Activated T-helper 1 cell treated with anti-CD3 and anti-CD28 coated beads, Interleukin-12 subunit alpha, Interleukin-12 subunit beta, Interleukin-2, Interleukin-4 antibody, amounts not matched to agents 30 ng/mL and 10 ng/mL and 1 ng/mL, durations not matched to agents 14 hours and 24 hours and 36 hours (primary cell): ENCODE data around the gene GH1. TPM values are rescaled to one million over a fixed set of nuclear protein-coding genes. Genes with fewer than 3 reads are reported as not detected.

ENCODE experiments used
- DNase-seq: peaks from one replicate; pipeline ENCODE4 v3.0.0; 2021; ENCODE audit warnings: low spot score
- H3K27ac Mint-ChIP-seq: one replicate; pipeline ENCODE4 v1.8.0; 2021; ENCODE audit warnings: mild to moderate bottlenecking, mixed read lengths
- H3K27me3 Mint-ChIP-seq: one replicate; pipeline ENCODE4 v1.8.0; 2022; ENCODE audit warnings: mild to moderate bottlenecking, moderate library complexity, mixed read lengths; ENCODE audit not compliant: insufficient read depth
- H3K36me3 Mint-ChIP-seq: one replicate; pipeline ENCODE4 v1.8.0; 2021; ENCODE audit warnings: low read depth, mixed read lengths
- H3K4me1 Mint-ChIP-seq: one replicate; pipeline ENCODE4 v1.8.0; 2021; ENCODE audit warnings: low read depth, mixed read lengths
- H3K4me3 Mint-ChIP-seq: one replicate; pipeline ENCODE4 v1.8.0; 2021; ENCODE audit warnings: mild to moderate bottlenecking, moderate library complexity, mixed read lengths
- H3K9me3 Mint-ChIP-seq: one replicate; pipeline ENCODE4 v1.8.0; 2021; ENCODE audit warnings: mixed read lengths
- intact Hi-C: fragments of 100-400 bp; cut with micrococcal nuclease; formaldehyde crosslinking; loops from one replicate; pipeline ENCODE4 v1.15.1; 2024
- total RNA-seq: library from RNA; stranded (reverse); gene quantifications from 2 replicates; pipeline ENCODE4 v1.2.3, GENCODE V29; 2022

Gene GH1
- total RNA-seq, 1 donor from 2014 or later = not detected

DNA sequence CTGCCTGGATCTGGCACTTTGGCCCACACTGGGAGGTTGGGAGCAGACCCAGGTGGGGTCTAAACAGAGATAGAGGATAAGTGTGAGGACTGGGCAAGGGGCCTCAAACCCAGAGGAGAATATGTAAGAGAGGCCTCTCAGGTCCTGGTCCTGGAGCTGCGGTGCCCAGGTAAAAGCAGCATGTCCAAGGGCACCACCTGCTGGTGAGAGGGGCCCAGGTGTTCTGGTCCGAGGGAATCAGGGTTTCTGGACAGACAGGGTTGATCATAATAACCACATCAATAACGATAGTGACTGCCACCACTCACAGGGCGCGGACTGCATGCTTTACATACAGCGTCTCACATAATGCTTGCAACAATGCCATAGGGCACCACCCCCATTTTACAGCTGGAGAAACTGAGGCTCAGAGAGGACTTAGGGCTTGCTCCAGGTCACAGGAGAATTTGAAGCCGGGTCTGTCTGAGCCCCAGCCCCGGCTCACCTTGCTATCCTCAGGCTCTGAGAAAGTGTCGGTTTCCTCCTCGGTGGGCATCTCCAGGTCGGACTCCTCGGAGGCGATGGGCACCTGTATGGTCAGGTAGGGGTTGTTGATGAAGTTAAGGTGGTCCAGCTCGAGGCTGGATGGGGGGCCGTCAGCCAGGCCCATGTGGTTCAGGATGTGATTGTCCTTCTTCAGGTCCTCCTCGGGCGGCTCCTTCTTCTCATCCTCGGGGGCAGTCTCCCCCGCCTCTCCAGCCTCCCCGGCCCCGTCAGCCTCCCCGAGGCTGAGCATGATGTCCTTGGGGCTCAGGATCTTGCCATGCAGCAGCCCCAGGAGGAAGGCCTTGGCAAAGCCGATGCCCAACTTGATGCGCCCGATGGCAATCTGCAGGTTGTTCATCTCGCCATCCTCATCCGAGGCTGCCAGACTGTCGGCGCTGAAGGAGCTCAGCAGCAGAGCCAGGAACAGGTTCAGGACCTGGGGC is 32.6 kb upstream of the GH1 start:
- Mint-ChIP-seq H3K4me3 (no peak overlapping the region), H3K27ac (peak overlapping the region; percentile 16), H3K4me1 (peaks cover 21% of the 10 kb centered on the region), H3K36me3 (no peaks in the 10 kb centered on the region), H3K9me3 (no peaks in the 10 kb centered on the region), H3K27me3 (no peaks in the 10 kb centered on the region)
- no peak for DNase-seq
- intact Hi-C loops = no loop called here

GRCh38 chr17:63949576-63950250 is 31.1 kb upstream of the GH1 start:
- H3K4me1 Mint-ChIP-seq = peaks cover 21% of the 10 kb centered on the region
- H3K27ac Mint-ChIP-seq = no peak overlapping the region
- intact Hi-C loops = loop anchor here (5.0 kb wide), 1 partner anchor 48 kb away; the partner anchor contains the start of gene PRR29
- peaks cover 4% of the 10 kb centered on the region for H3K27me3 Mint-ChIP-seq
- H3K9me3 Mint-ChIP-seq = no peaks in the 10 kb centered on the region
- DNase-seq = no peak
- H3K36me3 Mint-ChIP-seq = no peaks in the 10 kb centered on the region
- no peak overlapping the region for H3K4me3 Mint-ChIP-seq

DNA sequence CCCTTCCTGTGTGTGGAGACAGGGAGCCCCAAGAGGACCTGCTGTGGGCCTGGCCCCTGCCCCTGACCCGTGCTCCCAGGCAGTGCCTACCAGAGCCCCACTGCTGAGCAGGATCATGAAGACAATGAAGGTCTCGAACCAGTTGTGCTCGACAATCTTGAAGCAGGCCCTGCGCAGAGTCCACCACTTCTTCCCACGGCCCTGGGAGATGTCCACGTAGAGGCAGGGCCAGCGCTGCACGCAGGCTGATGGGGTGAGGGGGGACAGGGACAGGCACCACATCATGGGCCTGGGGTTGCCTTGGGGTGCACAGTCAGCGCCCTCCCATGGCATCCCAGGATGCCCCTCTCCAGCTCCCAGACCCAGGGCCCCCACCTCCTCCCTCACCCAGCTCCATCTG is 29.9 kb upstream of the GH1 start:
- H3K36me3 Mint-ChIP-seq = no peaks in the 10 kb centered on the region
- peaks cover 12% of the 10 kb centered on the region for H3K4me1 Mint-ChIP-seq
- H3K27me3 Mint-ChIP-seq = peaks cover 6% of the 10 kb centered on the region
- H3K27ac Mint-ChIP-seq = no peak overlapping the region
- intact Hi-C loops = loop anchor here (5.0 kb wide), 1 partner anchor 49 kb away; the partner anchor contains the start of gene PRR29
- no peak overlapping the region for H3K4me3 Mint-ChIP-seq
- no peaks in the 10 kb centered on the region for H3K9me3 Mint-ChIP-seq
- no peak for DNase-seq

DNA sequence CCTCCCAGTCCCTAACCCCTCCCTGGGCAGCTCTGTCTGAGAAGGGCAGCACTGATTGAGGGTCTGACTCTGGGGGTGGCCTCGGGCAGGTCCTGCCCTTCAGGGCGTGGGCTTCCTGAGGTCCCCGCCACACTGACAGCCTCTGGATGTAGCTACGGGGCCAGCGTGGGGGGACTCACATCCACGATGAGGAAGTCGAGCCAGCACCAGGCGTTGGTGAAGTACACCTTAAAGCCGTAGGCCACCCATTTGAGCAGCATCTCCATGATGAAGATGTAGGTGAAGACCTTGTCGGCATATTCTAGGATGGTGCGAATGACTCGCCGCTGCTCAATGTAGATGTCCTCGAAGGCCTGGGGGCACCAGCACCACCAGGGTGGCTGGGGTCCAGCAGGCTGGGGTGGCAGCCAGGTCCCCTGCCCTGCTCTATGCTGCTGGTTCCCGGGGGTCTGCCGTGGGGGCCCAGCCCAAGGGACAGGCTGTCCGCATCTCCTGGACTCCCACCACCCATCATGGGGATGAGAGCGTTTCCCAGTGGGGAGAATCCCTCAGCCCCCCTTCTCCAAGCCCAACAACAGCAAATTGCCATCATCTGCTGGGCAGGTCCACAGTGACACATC is 29.2 kb upstream of the GH1 start:
- Mint-ChIP-seq H3K36me3 (no peaks in the 10 kb centered on the region), H3K4me1 (peaks cover 12% of the 10 kb centered on the region), H3K27ac (no peak overlapping the region), H3K4me3 (no peak overlapping the region), H3K27me3 (peaks cover 6% of the 10 kb centered on the region), H3K9me3 (no peaks in the 10 kb centered on the region)
- DNase-seq = no peak
- intact Hi-C loops = loop anchor here (2.0 to 5.0 kb wide), 2 partner anchors 49 to 77 kb away; partner anchors contain the start of gene PRR29

- Mint-ChIP-seq H3K4me3 (peak overlapping the region; percentile 73), H3K36me3 (no peaks in the 10 kb centered on the region), H3K27ac (peak overlapping the region; percentile 84), H3K4me1 (peaks cover 12% of the 10 kb centered on the region), H3K27me3 (peaks cover 6% of the 10 kb centered on the region), H3K9me3 (no peaks in the 10 kb centered on the region)
- intact Hi-C loops = loop anchor here (1.0 to 5.0 kb wide), 6 partner anchors 15 to 187 kb away; partner anchors contain the start of gene PRR29
- DNase-seq = peak; percentile 44
These were observed 28.1 kb upstream of the GH1 start for GRCh38 chr17:63946440-63947363.

GRCh38 chr17:63945784-63946439 is 27.3 kb upstream of the GH1 start:
- no peak overlapping the region for H3K4me3 Mint-ChIP-seq
- H3K36me3 Mint-ChIP-seq = no peaks in the 10 kb centered on the region
- no peak overlapping the region for H3K27ac Mint-ChIP-seq
- intact Hi-C loops = loop anchor here (1.0 to 5.0 kb wide), 6 partner anchors 15 to 187 kb away; partner anchors contain the start of gene PRR29
- peaks cover 6% of the 10 kb centered on the region for H3K27me3 Mint-ChIP-seq
- peaks cover 12% of the 10 kb centered on the region for H3K4me1 Mint-ChIP-seq
- no peaks in the 10 kb centered on the region for H3K9me3 Mint-ChIP-seq
- DNase-seq = no peak

DNA sequence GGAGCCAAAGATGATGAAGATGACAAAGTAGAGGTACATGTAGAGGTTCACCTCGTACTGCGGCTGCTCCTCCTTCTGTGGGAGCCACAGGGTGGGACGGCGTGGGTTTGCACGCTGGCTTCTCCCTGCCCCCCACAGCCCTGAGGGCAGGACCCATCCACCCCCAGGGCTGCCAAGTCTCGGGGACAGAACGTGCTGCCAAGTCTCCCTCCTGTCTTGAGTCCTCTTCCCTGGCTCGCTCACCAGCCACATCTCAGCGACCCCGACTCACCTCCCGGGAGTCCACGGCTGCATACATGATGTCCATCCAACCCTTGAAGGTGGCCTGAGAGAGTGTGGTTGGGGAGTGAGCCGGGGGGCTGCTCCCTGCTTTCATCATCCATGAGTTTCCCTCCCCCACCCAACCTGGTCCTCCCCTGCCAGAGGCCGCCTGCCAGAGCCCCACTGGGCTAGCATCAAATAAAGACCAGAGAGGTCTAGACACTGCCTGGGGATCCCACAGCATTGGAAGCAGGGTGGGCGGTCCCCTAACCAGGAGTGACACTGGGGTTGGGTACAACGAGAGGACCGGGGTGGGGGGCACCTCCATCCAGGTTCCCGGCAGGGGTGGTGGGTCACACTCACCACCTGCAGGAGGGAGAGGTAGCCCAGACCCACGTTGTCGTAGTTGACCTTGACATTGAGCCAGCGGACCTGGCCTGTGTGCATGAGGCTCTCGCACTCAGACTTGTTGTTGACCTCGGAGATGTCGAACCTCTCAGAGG is 26.3 kb upstream of the GH1 start:
- Mint-ChIP-seq H3K27ac (no peak overlapping the region), H3K4me3 (peak overlapping the region; percentile 19), H3K36me3 (no peaks in the 10 kb centered on the region), H3K9me3 (no peaks in the 10 kb centered on the region), H3K4me1 (peaks cover 12% of the 10 kb centered on the region), H3K27me3 (peaks cover 6% of the 10 kb centered on the region)
- intact Hi-C loops = loop anchor here (5.0 kb wide), 1 partner anchor 52 kb away; the partner anchor contains the start of gene PRR29
- DNase-seq = no peak

DNA sequence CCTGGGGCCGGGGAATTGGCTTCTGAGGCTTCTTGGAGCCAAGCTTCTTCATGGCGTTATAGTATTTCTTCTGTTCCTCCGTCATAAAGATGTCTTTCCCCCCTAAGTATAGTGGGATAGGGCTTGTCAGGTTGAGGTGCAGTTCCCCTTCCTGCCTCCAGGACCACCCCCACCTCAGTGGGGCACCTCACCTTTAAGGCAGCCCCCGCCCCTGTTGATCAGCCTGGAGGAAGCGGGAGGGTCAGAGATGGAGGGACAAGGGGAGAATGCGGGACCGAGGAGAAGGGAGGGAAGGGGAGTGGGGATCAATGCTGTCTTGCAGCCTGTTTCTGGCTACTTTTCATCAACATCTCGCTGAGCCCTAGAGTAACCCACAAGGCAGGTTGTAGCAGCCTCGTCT is 25.1 kb upstream of the GH1 start:
- intact Hi-C loops = no loop called here
- H3K36me3 Mint-ChIP-seq = no peaks in the 10 kb centered on the region
- peaks cover 6% of the 10 kb centered on the region for H3K27me3 Mint-ChIP-seq
- no peak overlapping the region for H3K4me3 Mint-ChIP-seq
- peaks cover 19% of the 10 kb centered on the region for H3K4me1 Mint-ChIP-seq
- DNase-seq = no peak
- H3K9me3 Mint-ChIP-seq = no peaks in the 10 kb centered on the region
- H3K27ac Mint-ChIP-seq = no peak overlapping the region

- H3K4me1 Mint-ChIP-seq = peaks cover 23% of the 10 kb centered on the region
- H3K27me3 Mint-ChIP-seq = peaks cover 8% of the 10 kb centered on the region
- H3K9me3 Mint-ChIP-seq = no peaks in the 10 kb centered on the region
- H3K27ac Mint-ChIP-seq = no peak overlapping the region
- H3K4me3 Mint-ChIP-seq = no peak overlapping the region
- DNase-seq = no peak
- intact Hi-C loops = no loop called here
- no peaks in the 10 kb centered on the region for H3K36me3 Mint-ChIP-seq
These were observed 23.8 kb upstream of the GH1 start for GRCh38 chr17:63942309-63942985.

GRCh38 chr17:63941751-63942150 is 23.1 kb upstream of the GH1 start:
- no peak for DNase-seq
- H3K36me3 Mint-ChIP-seq = no peaks in the 10 kb centered on the region
- H3K4me1 Mint-ChIP-seq = peaks cover 22% of the 10 kb centered on the region
- intact Hi-C loops = no loop called here
- no peak overlapping the region for H3K4me3 Mint-ChIP-seq
- H3K27ac Mint-ChIP-seq = no peak overlapping the region
- peaks cover 10% of the 10 kb centered on the region for H3K27me3 Mint-ChIP-seq
- H3K9me3 Mint-ChIP-seq = no peaks in the 10 kb centered on the region

DNA sequence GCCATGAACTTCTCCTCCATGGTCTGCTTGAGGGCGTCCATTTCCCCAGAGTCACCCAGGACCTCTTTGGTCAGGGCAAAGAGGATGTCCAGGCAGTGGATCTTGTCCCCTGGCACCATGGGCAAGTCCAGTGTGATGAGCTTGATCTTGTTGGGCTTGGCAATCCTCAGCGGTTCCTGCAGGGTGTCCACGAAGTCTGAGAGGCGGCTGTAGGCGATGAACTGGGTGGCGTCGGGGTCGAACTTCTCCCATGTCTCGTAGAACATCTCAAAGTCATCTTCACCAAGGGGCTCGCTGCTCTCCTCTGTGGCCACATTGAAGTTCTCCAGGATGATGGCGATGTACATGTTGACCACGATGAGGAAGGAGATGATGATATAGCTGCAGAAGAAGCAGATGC is 22.5 kb upstream of the GH1 start:
- intact Hi-C loops = no loop called here
- Mint-ChIP-seq H3K27me3 (peaks cover 11% of the 10 kb centered on the region), H3K36me3 (no peaks in the 10 kb centered on the region), H3K27ac (no peak overlapping the region), H3K9me3 (no peaks in the 10 kb centered on the region), H3K4me1 (peaks cover 16% of the 10 kb centered on the region), H3K4me3 (no peak overlapping the region)
- no peak for DNase-seq
